Bronchial epithelial cell (primary cell): ENCODE measurements around the gene ARV1. TPM values are rescaled to one million over a fixed set of nuclear protein-coding genes. Genes with fewer than 3 reads are reported as not detected.
"Not testable (repeated sequence)": the region's sequence is repeated elsewhere in the genome, so short reads cannot be mapped to it uniquely, and the experiment has no call there.

Source experiments
- DNase-seq: peaks from one replicate; pipeline ENCODE4 v3.0.0-alpha.2; 2010; ENCODE audit warnings: low read depth
- FAIRE-seq: peaks from 2 replicates; lab custom pipeline; 2011; peaks lifted over from hg19 to GRCh38; lab: Jason Lieb, UNC
- H3K27me3 ChIP-seq: 2 replicates; pipeline ENCODE4 v1.5.1; 2011; ENCODE audit warnings: low read length; ENCODE audit not compliant: control insufficient read depth, insufficient read depth
- H3K36me3 ChIP-seq: 2 replicates; pipeline ENCODE4 v1.5.1; 2011; ENCODE audit warnings: low read length; ENCODE audit not compliant: control insufficient read depth, insufficient read depth
- H3K4me3 ChIP-seq: 2 replicates; pipeline ENCODE4 v1.5.1; 2011; ENCODE audit warnings: mild to moderate bottlenecking, low read depth, low read length, control low read depth
- CTCF ChIP-seq: IDR thresholded peaks from 2 replicates; pipeline ENCODE4 v1.5.1; 2011; ENCODE audit warnings: mild to moderate bottlenecking, moderate library complexity, low read length, control low read depth, inconsistent platforms; ENCODE audit not compliant: insufficient read depth, severe bottlenecking
- total RNA-seq: library from RNA; depleted of rRNA; stranded (reverse); fragments of >200 nt; gene quantifications from 2 replicates; pipeline ENCODE4 v1.2.1, GENCODE V29; 2014

ARV1 gene
- total RNA-seq, 1 donor from 2014 or later: 4.7 TPM

- Histone ChIP-seq H3K4me3 (peak overlapping the region; percentile 70), H3K36me3 (no peaks in the 10 kb centered on the region)
- FAIRE-seq: no peak
Observed at GRCh38 chr1:231040800-231041718, 62.2 kb downstream of the ARV1 start.

GRCh38 chr1:231041719-231042261 is 62.9 kb downstream of the ARV1 start:
- FAIRE-seq: no peak
- Histone ChIP-seq H3K36me3 (no peaks in the 10 kb centered on the region), H3K27me3 (no peaks in the 10 kb centered on the region), H3K4me3 (no peak overlapping the region)
- DNase-seq: no peak
- TF ChIP-seq CTCF: no peak

More at GRCh38 chr1:231040800-231041718, 62.2 kb downstream of the ARV1 start:
- no peak for DNase-seq
- H3K27me3 ChIP-seq: no peaks in the 10 kb centered on the region
- TF ChIP-seq CTCF: no peak

- H3K4me3 ChIP-seq: no peak overlapping the region
- no peak for TF ChIP-seq CTCF
- no peak for FAIRE-seq
- no peak for DNase-seq
- no peaks in the 10 kb centered on the region for H3K36me3 ChIP-seq
- peaks cover 2% of the 10 kb centered on the region for H3K27me3 ChIP-seq
Observed at GRCh38 chr1:231044588-231044987, 65.7 kb downstream of the ARV1 start.

- DNase-seq (peak; percentile 58), FAIRE-seq (no peak)
- Histone ChIP-seq H3K36me3 (no peaks in the 10 kb centered on the region), H3K27me3 (peaks cover 2% of the 10 kb centered on the region), H3K4me3 (no peak overlapping the region)
- no peak for TF ChIP-seq CTCF
Observed at GRCh38 chr1:231045286-231045685, 66.4 kb downstream of the ARV1 start.

GRCh38 chr1:231045921-231046729 is 67.2 kb downstream of the ARV1 start:
- not testable (repeated sequence) for H3K4me3 ChIP-seq, H3K36me3 ChIP-seq, DNase-seq, H3K27me3 ChIP-seq, FAIRE-seq

- TF ChIP-seq CTCF: no peak
- Histone ChIP-seq H3K36me3 (no peaks in the 10 kb centered on the region), H3K4me3 (no peak overlapping the region), H3K27me3 (peaks cover 2% of the 10 kb centered on the region)
- DNase-seq: no peak
- no peak for FAIRE-seq
Observed at GRCh38 chr1:231046730-231047395, 68.0 kb downstream of the ARV1 start.

GRCh38 chr1:231047529-231047928 is 68.6 kb downstream of the ARV1 start:
- not testable (repeated sequence) for FAIRE-seq, H3K4me3 ChIP-seq, H3K27me3 ChIP-seq, DNase-seq, H3K36me3 ChIP-seq

- DNase-seq, FAIRE-seq, H3K36me3 ChIP-seq, H3K4me3 ChIP-seq, H3K27me3 ChIP-seq: not testable (repeated sequence)
Observed at GRCh38 chr1:231048419-231048818, 69.5 kb downstream of the ARV1 start.
